ENCODE measurements around the gene ABCC1.

- TF ChIP-seq CTCF (IDR thresholded peaks at IDR 0.05; ENCODE audit: poor library complexity, severe bottlenecking) (no peak), SMC3 (conservative IDR thresholded peaks at IDR 0.05; ENCODE audit: poor library complexity) (no peak), EP300 (conservative IDR thresholded peaks at IDR 0.05; ENCODE audit: poor library complexity, severe bottlenecking) (no peak), POLR2AphosphoS5 (IDR thresholded peaks at IDR 0.05) (no peak), TAF1 (IDR thresholded peaks at IDR 0.05; ENCODE audit: low read depth) (no peak)
- TF ChIP-seq, protein P1, sequence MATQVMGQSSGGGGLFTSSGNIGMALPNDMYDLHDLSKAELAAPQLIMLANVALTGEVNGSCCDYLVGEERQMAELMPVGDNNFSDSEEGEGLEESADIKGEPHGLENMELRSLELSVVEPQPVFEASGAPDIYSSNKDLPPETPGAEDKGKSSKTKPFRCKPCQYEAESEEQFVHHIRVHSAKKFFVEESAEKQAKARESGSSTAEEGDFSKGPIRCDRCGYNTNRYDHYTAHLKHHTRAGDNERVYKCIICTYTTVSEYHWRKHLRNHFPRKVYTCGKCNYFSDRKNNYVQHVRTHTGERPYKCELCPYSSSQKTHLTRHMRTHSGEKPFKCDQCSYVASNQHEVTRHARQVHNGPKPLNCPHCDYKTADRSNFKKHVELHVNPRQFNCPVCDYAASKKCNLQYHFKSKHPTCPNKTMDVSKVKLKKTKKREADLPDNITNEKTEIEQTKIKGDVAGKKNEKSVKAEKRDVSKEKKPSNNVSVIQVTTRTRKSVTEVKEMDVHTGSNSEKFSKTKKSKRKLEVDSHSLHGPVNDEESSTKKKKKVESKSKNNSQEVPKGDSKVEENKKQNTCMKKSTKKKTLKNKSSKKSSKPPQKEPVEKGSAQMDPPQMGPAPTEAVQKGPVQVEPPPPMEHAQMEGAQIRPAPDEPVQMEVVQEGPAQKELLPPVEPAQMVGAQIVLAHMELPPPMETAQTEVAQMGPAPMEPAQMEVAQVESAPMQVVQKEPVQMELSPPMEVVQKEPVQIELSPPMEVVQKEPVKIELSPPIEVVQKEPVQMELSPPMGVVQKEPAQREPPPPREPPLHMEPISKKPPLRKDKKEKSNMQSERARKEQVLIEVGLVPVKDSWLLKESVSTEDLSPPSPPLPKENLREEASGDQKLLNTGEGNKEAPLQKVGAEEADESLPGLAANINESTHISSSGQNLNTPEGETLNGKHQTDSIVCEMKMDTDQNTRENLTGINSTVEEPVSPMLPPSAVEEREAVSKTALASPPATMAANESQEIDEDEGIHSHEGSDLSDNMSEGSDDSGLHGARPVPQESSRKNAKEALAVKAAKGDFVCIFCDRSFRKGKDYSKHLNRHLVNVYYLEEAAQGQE (IDR thresholded peaks at IDR 0.05; ENCODE audit: borderline replicate concordance), result no peak
These were observed 27.7 kb downstream of the ABCC1 start for GRCh38 chr16:15976929-15977637.
